SU-DHL-6 (cell line): ENCODE data around the gene SLC25A13.

Experiments
- H2AFZ ChIP-seq: fragments of 200-600 bp; sonication (generic); 2 replicates; pipeline ENCODE4 v1.6.1; 2014; ENCODE audit warnings: low read depth, mild to moderate bottlenecking, moderate library complexity, mixed read lengths, antibody characterized with exemption, low read length; ENCODE audit not compliant: severe bottlenecking
- H3F3A ChIP-seq: fragments of 200-600 bp; shearing (Covaris generic); 2 replicates; pipeline ENCODE4 v1.6.0; 2016; ENCODE audit warnings: antibody characterized with exemption, mild to moderate bottlenecking; ENCODE audit not compliant: insufficient read depth
- H3K27ac ChIP-seq: fragments of 200-600 bp; sonication (generic); 2 replicates; pipeline ENCODE4 v1.5.1; 2016; ENCODE audit warnings: low read depth, mild to moderate bottlenecking, low read length, moderate library complexity, mixed read lengths
- H3K27me3 ChIP-seq: fragments of 200-600 bp; sonication (generic), shearing (Covaris generic); 2 replicates; pipeline ENCODE4 v1.6.0; 2014; ENCODE audit warnings: mild to moderate bottlenecking, low read length
- H3K36me3 ChIP-seq: fragments of 200-600 bp; sonication (generic); 2 replicates; pipeline ENCODE4 v1.6.1; 2014; ENCODE audit warnings: mild to moderate bottlenecking, low read length, mixed read lengths
- H3K4me2 ChIP-seq: fragments of 300-600, 200-600 bp; shearing (Covaris generic), sonication (generic); 2 replicates; pipeline ENCODE4 v1.6.0; 2014; ENCODE audit warnings: low read length, low read depth, mild to moderate bottlenecking; ENCODE audit not compliant: poor library complexity, severe bottlenecking
- H3K4me3 ChIP-seq: fragments of 200-600 bp; sonication (generic); 2 replicates; pipeline ENCODE4 v1.5.1; 2014; ENCODE audit warnings: antibody characterized with exemption, low read length, mild to moderate bottlenecking, mixed read lengths; ENCODE audit not compliant: insufficient read depth, poor library complexity, severe bottlenecking
- H3K79me2 ChIP-seq: fragments of 200-600 bp; sonication (generic); 2 replicates; pipeline ENCODE4 v1.6.1; 2014; ENCODE audit warnings: mild to moderate bottlenecking, low read length, moderate library complexity; ENCODE audit not compliant: insufficient read depth
- H3K9ac ChIP-seq: fragments of 200-600 bp; sonication (generic); 2 replicates; pipeline ENCODE4 v1.7.0; 2014; ENCODE audit warnings: mild to moderate bottlenecking, low read length
- H3K9me2 ChIP-seq: fragments of 200-600 bp; sonication (generic); replicated peaks from 2 replicates; pipeline ENCODE4 v1.6.1; 2014; ENCODE audit warnings: low read length; ENCODE audit not compliant: insufficient read depth
- H3K9me3 ChIP-seq: fragments of 200-600 bp; sonication (generic); 2 replicates; pipeline ENCODE4 v1.6.1; 2014; ENCODE audit warnings: low read length, mixed read lengths; ENCODE audit not compliant: insufficient read depth
- H4K20me1 ChIP-seq: fragments of 200-600 bp; sonication (generic); 2 replicates; pipeline ENCODE4 v1.6.1; 2014; ENCODE audit warnings: low read depth, mild to moderate bottlenecking, antibody characterized with exemption, low read length, moderate library complexity, mixed read lengths
- EZH2phosphoT487 ChIP-seq: fragments of 200-600 bp; sonication (generic), shearing (Covaris generic); conservative IDR thresholded peaks from 2 replicates; pipeline ENCODE4 v1.6.1; 2018; ENCODE audit warnings: mild to moderate bottlenecking, antibody characterized with exemption, low read length, moderate library complexity, mixed read lengths
- TF ChIP-seq, protein P1 (sequence below): fragments of 200-600 bp; sonication (generic); IDR thresholded peaks from one replicate; pipeline ENCODE4 v1.5.1; 2017; ENCODE audit warnings: antibody characterized with exemption, mild to moderate bottlenecking, low read length, moderate library complexity; ENCODE audit not compliant: insufficient read depth, poor library complexity, severe bottlenecking

The SLC25A13 gene

DNA sequence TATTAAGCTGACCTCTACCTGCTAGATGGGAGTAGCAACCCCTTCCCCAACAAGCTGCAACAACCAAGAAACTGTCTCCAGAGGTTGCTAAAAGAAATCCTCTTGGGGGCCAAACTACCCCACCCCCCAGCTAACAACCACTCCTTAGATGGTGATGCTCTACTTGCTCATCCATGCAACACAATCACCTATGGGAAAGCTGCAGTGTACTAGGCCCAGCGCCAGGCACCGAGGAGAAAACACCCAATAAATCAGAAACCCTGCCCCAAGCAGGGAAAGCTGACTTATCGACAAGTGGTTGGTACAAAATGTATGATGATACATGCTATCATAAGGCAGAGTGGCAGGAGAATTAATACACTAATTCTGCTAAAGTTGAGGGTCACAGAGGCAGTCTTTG lies 17.3 kb downstream of the SLC25A13 start:
- no peaks in the 10 kb centered on the region for H3K27me3 ChIP-seq
- H3K27ac ChIP-seq, result no peak overlapping the region
- no peak overlapping the region for H3K4me2 ChIP-seq
- H4K20me1 ChIP-seq, result no peaks in the 10 kb centered on the region; the same call in 1 of the 2 replicates
- peaks cover 85% of the 10 kb centered on the region for H3K79me2 ChIP-seq
- TF ChIP-seq, protein P1, sequence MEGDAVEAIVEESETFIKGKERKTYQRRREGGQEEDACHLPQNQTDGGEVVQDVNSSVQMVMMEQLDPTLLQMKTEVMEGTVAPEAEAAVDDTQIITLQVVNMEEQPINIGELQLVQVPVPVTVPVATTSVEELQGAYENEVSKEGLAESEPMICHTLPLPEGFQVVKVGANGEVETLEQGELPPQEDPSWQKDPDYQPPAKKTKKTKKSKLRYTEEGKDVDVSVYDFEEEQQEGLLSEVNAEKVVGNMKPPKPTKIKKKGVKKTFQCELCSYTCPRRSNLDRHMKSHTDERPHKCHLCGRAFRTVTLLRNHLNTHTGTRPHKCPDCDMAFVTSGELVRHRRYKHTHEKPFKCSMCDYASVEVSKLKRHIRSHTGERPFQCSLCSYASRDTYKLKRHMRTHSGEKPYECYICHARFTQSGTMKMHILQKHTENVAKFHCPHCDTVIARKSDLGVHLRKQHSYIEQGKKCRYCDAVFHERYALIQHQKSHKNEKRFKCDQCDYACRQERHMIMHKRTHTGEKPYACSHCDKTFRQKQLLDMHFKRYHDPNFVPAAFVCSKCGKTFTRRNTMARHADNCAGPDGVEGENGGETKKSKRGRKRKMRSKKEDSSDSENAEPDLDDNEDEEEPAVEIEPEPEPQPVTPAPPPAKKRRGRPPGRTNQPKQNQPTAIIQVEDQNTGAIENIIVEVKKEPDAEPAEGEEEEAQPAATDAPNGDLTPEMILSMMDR, result no peak
- no peak for TF ChIP-seq EZH2phosphoT487
- no peak overlapping the region for H3K4me3 ChIP-seq
- no peaks in the 10 kb centered on the region for H3K9me2 ChIP-seq
- H2AFZ ChIP-seq, result no peak overlapping the region
- no peaks in the 10 kb centered on the region for H3F3A ChIP-seq
- no peaks in the 10 kb centered on the region for H3K9me3 ChIP-seq
- H3K36me3 ChIP-seq, result no peaks in the 10 kb centered on the region
- no peak overlapping the region for H3K9ac ChIP-seq

DNA sequence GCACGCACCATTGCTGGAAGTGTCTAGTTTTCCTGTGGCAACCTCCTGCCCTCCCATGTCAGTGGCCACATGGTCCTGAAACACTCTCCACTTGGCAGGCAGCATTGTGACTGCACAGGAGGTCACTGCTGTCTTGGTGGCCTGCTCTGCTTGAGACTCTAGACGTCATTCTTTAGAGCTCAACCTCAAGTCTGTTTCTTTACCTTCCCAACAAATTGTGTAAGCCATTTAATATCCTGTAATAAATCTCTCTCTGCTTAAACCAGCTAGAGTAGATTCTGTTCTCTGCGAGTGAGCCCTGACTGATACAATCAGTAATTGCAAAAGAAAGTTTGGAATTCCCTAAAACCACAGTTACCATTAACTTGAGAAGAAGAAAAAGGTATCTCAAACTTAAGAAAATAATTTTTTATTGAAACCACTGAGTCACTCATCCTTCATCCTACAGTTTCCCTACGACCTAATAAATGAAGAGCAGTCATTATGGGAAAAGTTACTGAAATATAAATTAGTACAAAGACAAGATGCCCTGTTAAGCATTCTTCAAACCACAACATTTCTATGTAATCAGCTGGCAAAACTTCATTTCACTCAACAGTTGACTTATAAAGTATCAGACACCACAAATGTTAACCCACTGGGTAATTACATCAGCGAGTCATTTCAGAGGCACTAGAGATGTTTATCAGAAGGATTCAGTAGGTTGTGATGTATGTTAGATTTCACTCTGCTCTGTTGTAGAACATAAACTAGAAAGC lies 18.0 kb downstream of the SLC25A13 start:
- H3K27me3 ChIP-seq, result no peaks in the 10 kb centered on the region
- H2AFZ ChIP-seq, result no peak overlapping the region
- TF ChIP-seq, protein P1, result no peak
- TF ChIP-seq EZH2phosphoT487, result no peak
- peaks cover 78% of the 10 kb centered on the region for H3K79me2 ChIP-seq
- no peak overlapping the region for H3K9ac ChIP-seq
- no peak overlapping the region for H3K4me2 ChIP-seq
- H3K4me3 ChIP-seq, result no peak overlapping the region
- no peaks in the 10 kb centered on the region for H3K9me3 ChIP-seq
- no peaks in the 10 kb centered on the region for H3K9me2 ChIP-seq
- no peak overlapping the region for H3K27ac ChIP-seq
- H3K36me3 ChIP-seq, result no peaks in the 10 kb centered on the region
- no peaks in the 10 kb centered on the region for H3F3A ChIP-seq
- H4K20me1 ChIP-seq, result no peaks in the 10 kb centered on the region; the same call in 1 of the 2 replicates

DNA sequence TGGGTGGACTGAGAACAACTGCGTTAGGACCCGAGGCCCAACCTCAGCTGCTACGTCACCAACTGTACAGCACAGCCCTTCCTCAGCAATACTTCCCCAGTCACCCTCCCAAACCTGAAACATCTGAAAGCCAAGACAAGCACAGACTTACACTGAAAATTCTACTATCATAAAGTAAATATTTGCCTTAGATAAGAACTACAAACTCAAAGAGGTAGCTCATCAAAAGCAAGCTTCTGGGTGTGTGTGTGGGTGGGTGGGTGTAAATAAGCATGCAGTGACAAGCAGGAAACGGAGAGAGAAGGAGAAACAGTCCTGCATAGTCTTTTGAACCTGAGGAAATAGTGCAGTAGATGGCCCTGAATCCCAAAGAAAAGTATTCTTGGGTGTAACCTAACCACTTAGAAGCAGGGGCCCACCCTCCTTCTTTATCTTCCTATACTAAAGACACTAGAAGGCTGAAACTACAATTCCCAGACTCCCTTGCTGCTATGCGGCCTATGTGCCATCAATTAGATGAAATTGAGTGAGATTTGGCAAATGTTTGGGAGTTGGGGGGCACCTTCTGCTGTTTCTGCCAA lies 18.7 kb downstream of the SLC25A13 start:
- no peak overlapping the region for H2AFZ ChIP-seq
- H4K20me1 ChIP-seq, result no peaks in the 10 kb centered on the region
- no peaks in the 10 kb centered on the region for H3K27me3 ChIP-seq
- H3K9ac ChIP-seq, result no peak overlapping the region
- no peaks in the 10 kb centered on the region for H3K9me2 ChIP-seq
- TF ChIP-seq, protein P1, result no peak
- H3K4me2 ChIP-seq, result no peak overlapping the region
- peaks cover 71% of the 10 kb centered on the region for H3K79me2 ChIP-seq
- no peaks in the 10 kb centered on the region for H3K9me3 ChIP-seq
- no peaks in the 10 kb centered on the region for H3K36me3 ChIP-seq
- no peak overlapping the region for H3K27ac ChIP-seq
- H3K4me3 ChIP-seq, result no peak overlapping the region
- H3F3A ChIP-seq, result no peaks in the 10 kb centered on the region
